Naive thymus-derived CD4-positive, alpha-beta T cell (primary cell): ENCODE measurements around the gene TMEM132D. TPM values are rescaled to one million over a fixed set of nuclear protein-coding genes. Genes with fewer than 3 reads are reported as not detected.

Experiments used
- ATAC-seq: fragments of 150-1000 bp; cut with Tn5 transposase; 2 replicates; pipeline ENCODE4 v1.10.0; 2021; ENCODE audit warnings: mild to moderate bottlenecking, moderate library complexity
- CTCF ChIA-PET: fragments of 350-600 bp; sonication (Branson Sonifier 250); formaldehyde crosslinking; loops from one replicate; lab custom pipeline; 2021; ENCODE audit warnings: antibody characterized with exemption; lab: Charles Lee
- POLR2A ChIA-PET: fragments of 350-600 bp; sonication (Branson Sonifier 250); formaldehyde crosslinking; loops from one replicate; lab custom pipeline; 2021; ENCODE audit warnings: antibody characterized with exemption, inconsistent platforms; lab: Charles Lee
- DNase-seq, 9 donors: peaks; one replicate each; pipeline versions ENCODE4 v3.0.0 to v3.0.0-alpha.2; 2020 to 2022; ENCODE audit warnings: mixed read lengths in 1 of 9
- H3K27ac ChIP-seq: one replicate; pipeline ENCODE4 v1.7.0; 2013; ENCODE audit warnings: mild to moderate bottlenecking, low read depth, low read length, moderate library complexity
- H3K27me3 ChIP-seq, 2 donors: one replicate each; pipeline ENCODE4 v1.7.0; 2013; ENCODE audit warnings: low read length in 2 of 2, mild to moderate bottlenecking in 2 of 2, moderate library complexity in 2 of 2; ENCODE audit not compliant: control insufficient read depth in 2 of 2, insufficient read depth in 2 of 2
- H3K36me3 ChIP-seq, 3 experiments: 1 replicate in 2 of 3; 2 replicates in 1 of 3; pipeline ENCODE4 v1.7.0; 2013; ENCODE audit warnings: low read length in 3 of 3, mild to moderate bottlenecking in 3 of 3, moderate library complexity in 1 of 3; ENCODE audit not compliant: insufficient read depth in 3 of 3, control insufficient read depth in 2 of 3
- H3K4me1 ChIP-seq, 2 donors: one replicate each; pipeline ENCODE4 v1.7.0; 2013; ENCODE audit warnings: low read length in 2 of 2, mild to moderate bottlenecking in 2 of 2, moderate library complexity in 1 of 2; ENCODE audit not compliant: control insufficient read depth in 2 of 2, insufficient read depth in 2 of 2
- H3K4me3 ChIP-seq: 2 replicates; pipeline ENCODE4 v1.7.0; 2013; ENCODE audit warnings: mild to moderate bottlenecking, low read length
- H3K9me3 ChIP-seq, 3 experiments: 1 replicate in 2 of 3; 2 replicates in 1 of 3; pipeline ENCODE4 v1.7.0; 2013; ENCODE audit warnings: low read length in 3 of 3; ENCODE audit not compliant: control insufficient read depth in 2 of 3
- H3K27ac Mint-ChIP-seq, 9 donors: one replicate each; pipeline ENCODE4 v1.8.0; 2020 to 2022; ENCODE audit warnings: mixed read lengths in 9 of 9, mild to moderate bottlenecking in 8 of 9, moderate library complexity in 5 of 9, inconsistent platforms in 2 of 9
- H3K27me3 Mint-ChIP-seq, 5 donors: one replicate each; pipeline ENCODE4 v1.8.0; 2021 to 2022; ENCODE audit warnings: mixed read lengths in 5 of 5, mild to moderate bottlenecking in 1 of 5
- H3K36me3 Mint-ChIP-seq, 5 donors: one replicate each; pipeline ENCODE4 v1.8.0; 2020 to 2022; ENCODE audit warnings: mixed read lengths in 5 of 5, mild to moderate bottlenecking in 3 of 5, inconsistent platforms in 1 of 5
- H3K4me1 Mint-ChIP-seq, 7 donors: one replicate each; pipeline ENCODE4 v1.8.0; 2020 to 2022; ENCODE audit warnings: mixed read lengths in 7 of 7, mild to moderate bottlenecking in 3 of 7, inconsistent platforms in 1 of 7
- H3K4me3 Mint-ChIP-seq, 10 donors: one replicate each; pipeline ENCODE4 v1.8.0; 2020 to 2022; ENCODE audit warnings: mild to moderate bottlenecking in 10 of 10, mixed read lengths in 10 of 10, moderate library complexity in 6 of 10, inconsistent platforms in 2 of 10
- H3K9me3 Mint-ChIP-seq, 11 donors: one replicate each; pipeline ENCODE4 v1.8.0; 2020 to 2022; ENCODE audit warnings: mixed read lengths in 11 of 11, mild to moderate bottlenecking in 4 of 11, inconsistent platforms in 1 of 11, moderate library complexity in 1 of 11
- intact Hi-C, 2 donors: fragments of 100-400 bp; cut with micrococcal nuclease; formaldehyde crosslinking; loops; one replicate each; pipeline ENCODE4 v1.15.1; 2023
- polyA plus RNA-seq, 2 donors: library from polyadenylated mRNA; unstranded; fragments of 300-500 nt; fragmentation: Illumina TruSeq; gene quantifications; one replicate each; pipeline ENCODE4 v1.2.3, GENCODE V29; 2021
- total RNA-seq, 6 experiments: library from RNA in 5 of 6; stranded (reverse) in 5 of 6; gene quantifications; 1 replicate in 5 of 6; 2 replicates in 1 of 6; pipeline ENCODE4 v1.2.3 and lab custom pipeline; 2021 to 2026

TMEM132D gene
- total and polyA plus RNA-seq, 7 experiments from 2014 or later: not detected

GRCh38 chr12:129258781-129259318 lies 645.0 kb downstream of the TMEM132D start:
- ChIA-PET POLR2A (no interaction called here), CTCF (no interaction called here)
- Histone ChIP-seq H3K9me3 (no peaks in the 10 kb centered on the region), H3K36me3 (no peaks in the 10 kb centered on the region), H3K27ac (no peak overlapping the region), H3K4me3 (no peak overlapping the region), H3K27me3 (no peaks in the 10 kb centered on the region), H3K4me1 (no peaks in the 10 kb centered on the region)
- DNase-seq (no peak), ATAC-seq (no peak)
- Mint-ChIP-seq H3K9me3 (peaks cover 4 to 29% (median 12%) of the 10 kb centered on the region in 11 donors), H3K4me3 (no peak overlapping the region), H3K27ac (no peak overlapping the region), H3K27me3 (no peaks in the 10 kb centered on the region), H3K4me1 (no peaks in the 10 kb centered on the region), H3K36me3 (peaks cover 0 to 6% (median 0%) of the 10 kb centered on the region in 5 donors)
- intact Hi-C loops: no loop called here

- Histone ChIP-seq H3K4me3 (no peak overlapping the region), H3K4me1 (no peaks in the 10 kb centered on the region), H3K9me3 (no peaks in the 10 kb centered on the region), H3K36me3 (no peaks in the 10 kb centered on the region), H3K27ac (no peak overlapping the region), H3K27me3 (no peaks in the 10 kb centered on the region)
- peaks cover 2 to 24% (median 11%) of the 10 kb centered on the region in 11 donors for H3K9me3 Mint-ChIP-seq
- no peak overlapping the region for H3K27ac Mint-ChIP-seq
- ChIA-PET POLR2A (no interaction called here), CTCF (no interaction called here)
- no peaks in the 10 kb centered on the region for H3K27me3 Mint-ChIP-seq
- no peak overlapping the region for H3K4me3 Mint-ChIP-seq
- no peak for ATAC-seq
- intact Hi-C loops: no loop called here
- H3K36me3 Mint-ChIP-seq: peaks cover 0 to 6% (median 0%) of the 10 kb centered on the region in 5 donors
- no peaks in the 10 kb centered on the region for H3K4me1 Mint-ChIP-seq
- DNase-seq: no peak
Measured at GRCh38 chr12:129257524-129257923, 646.3 kb downstream of the TMEM132D start.

- Mint-ChIP-seq H3K4me3 (no peak overlapping the region), H3K9me3 (peaks cover 4 to 21% (median 12%) of the 10 kb centered on the region in 11 donors), H3K27ac (no peak overlapping the region), H3K4me1 (no peaks in the 10 kb centered on the region), H3K27me3 (peaks cover 0 to 5% (median 0%) of the 10 kb centered on the region in 5 donors), H3K36me3 (peaks cover 0 to 4% (median 0%) of the 10 kb centered on the region in 5 donors)
- ChIA-PET CTCF (no interaction called here), POLR2A (no interaction called here)
- no peak for ATAC-seq
- no peaks in the 10 kb centered on the region for H3K9me3 ChIP-seq
- no peak for DNase-seq
- H3K27me3 ChIP-seq: no peaks in the 10 kb centered on the region
- H3K27ac ChIP-seq: no peak overlapping the region
- H3K4me1 ChIP-seq: no peaks in the 10 kb centered on the region
- H3K4me3 ChIP-seq: no peak overlapping the region
- intact Hi-C loops: no loop called here
- no peaks in the 10 kb centered on the region for H3K36me3 ChIP-seq
Measured at GRCh38 chr12:129246630-129247029, 657.2 kb downstream of the TMEM132D start.

GRCh38 chr12:129245769-129246168 lies 658.1 kb downstream of the TMEM132D start:
- intact Hi-C loops: no loop called here
- Histone ChIP-seq H3K27me3 (no peaks in the 10 kb centered on the region), H3K4me1 (no peaks in the 10 kb centered on the region), H3K4me3 (no peak overlapping the region), H3K9me3 (no peaks in the 10 kb centered on the region), H3K36me3 (no peaks in the 10 kb centered on the region), H3K27ac (no peak overlapping the region)
- ChIA-PET CTCF (no interaction called here), POLR2A (no interaction called here)
- peaks cover 6 to 28% (median 12%) of the 10 kb centered on the region in 11 donors for H3K9me3 Mint-ChIP-seq
- H3K4me1 Mint-ChIP-seq: no peaks in the 10 kb centered on the region
- DNase-seq (no peak), ATAC-seq (no peak)
- H3K27me3 Mint-ChIP-seq: peaks cover 0 to 5% (median 0%) of the 10 kb centered on the region in 5 donors
- H3K36me3 Mint-ChIP-seq: peaks cover 0 to 4% (median 0%) of the 10 kb centered on the region in 5 donors
- no peak overlapping the region for H3K4me3 Mint-ChIP-seq
- H3K27ac Mint-ChIP-seq: no peak overlapping the region

- Mint-ChIP-seq H3K9me3 (peaks cover 3 to 28% (median 9%) of the 10 kb centered on the region in 11 donors), H3K27ac (no peak overlapping the region), H3K4me3 (no peak overlapping the region), H3K27me3 (peaks cover 0 to 3% (median 0%) of the 10 kb centered on the region in 5 donors), H3K4me1 (no peaks in the 10 kb centered on the region), H3K36me3 (peaks cover 0 to 6% (median 0%) of the 10 kb centered on the region in 5 donors)
- H3K36me3 ChIP-seq: no peaks in the 10 kb centered on the region
- no peak for DNase-seq
- POLR2A ChIA-PET: no interaction called here
- no peak overlapping the region for H3K27ac ChIP-seq
- H3K27me3 ChIP-seq: no peaks in the 10 kb centered on the region
- no peaks in the 10 kb centered on the region for H3K9me3 ChIP-seq
- ATAC-seq: no peak
- no peak overlapping the region for H3K4me3 ChIP-seq
- CTCF ChIA-PET: no interaction called here
- intact Hi-C loops: no loop called here
- no peaks in the 10 kb centered on the region for H3K4me1 ChIP-seq
Measured at GRCh38 chr12:129241852-129242251, 662.0 kb downstream of the TMEM132D start.

GRCh38 chr12:129237881-129238280 lies 665.9 kb downstream of the TMEM132D start:
- Mint-ChIP-seq H3K4me3 (no peak overlapping the region), H3K27ac (no peak overlapping the region), H3K27me3 (peaks cover 0 to 3% (median 0%) of the 10 kb centered on the region in 5 donors), H3K9me3 (peaks cover 0 to 19% (median 6%) of the 10 kb centered on the region in 11 donors), H3K4me1 (no peaks in the 10 kb centered on the region), H3K36me3 (peaks cover 0 to 3% (median 0%) of the 10 kb centered on the region in 5 donors)
- no peak for ATAC-seq
- POLR2A ChIA-PET: no interaction called here
- intact Hi-C loops: no loop called here
- no peak for DNase-seq
- no peaks in the 10 kb centered on the region for H3K4me1 ChIP-seq
- no peaks in the 10 kb centered on the region for H3K36me3 ChIP-seq
- no peak overlapping the region for H3K4me3 ChIP-seq
- CTCF ChIA-PET: no interaction called here
- no peaks in the 10 kb centered on the region for H3K9me3 ChIP-seq
- no peak overlapping the region for H3K27ac ChIP-seq
- H3K27me3 ChIP-seq: no peaks in the 10 kb centered on the region

GRCh38 chr12:129234209-129234608 lies 669.6 kb downstream of the TMEM132D start:
- H3K36me3 Mint-ChIP-seq: peaks cover 0 to 3% (median 0%) of the 10 kb centered on the region in 5 donors
- no peak overlapping the region for H3K4me3 Mint-ChIP-seq
- no peaks in the 10 kb centered on the region for H3K9me3 ChIP-seq
- no peaks in the 10 kb centered on the region for H3K27me3 Mint-ChIP-seq
- ChIA-PET CTCF (no interaction called here), POLR2A (no interaction called here)
- DNase-seq (no peak), ATAC-seq (no peak)
- intact Hi-C loops: no loop called here
- H3K9me3 Mint-ChIP-seq: peaks cover 0 to 7% (median 4%) of the 10 kb centered on the region in 11 donors
- no peaks in the 10 kb centered on the region for H3K4me1 Mint-ChIP-seq
- H3K4me1 ChIP-seq: no peaks in the 10 kb centered on the region
- no peak overlapping the region for H3K27ac Mint-ChIP-seq
- H3K36me3 ChIP-seq: no peaks in the 10 kb centered on the region
- no peaks in the 10 kb centered on the region for H3K27me3 ChIP-seq
- H3K27ac ChIP-seq: no peak overlapping the region
- no peak overlapping the region for H3K4me3 ChIP-seq
